ENCODE measurements around the gene TUBA3E. TPM values are rescaled to one million over a fixed set of nuclear protein-coding genes. Genes with fewer than 3 reads are reported as not detected.

TUBA3E gene
- total and polyA plus RNA-seq, 9 of the 15 experiments (the other 6 are each of a cell fraction or from before 2014, with no cell fraction given) = 0.09 to 0.30 (median 0.13) TPM; not detected in 3

DNA sequence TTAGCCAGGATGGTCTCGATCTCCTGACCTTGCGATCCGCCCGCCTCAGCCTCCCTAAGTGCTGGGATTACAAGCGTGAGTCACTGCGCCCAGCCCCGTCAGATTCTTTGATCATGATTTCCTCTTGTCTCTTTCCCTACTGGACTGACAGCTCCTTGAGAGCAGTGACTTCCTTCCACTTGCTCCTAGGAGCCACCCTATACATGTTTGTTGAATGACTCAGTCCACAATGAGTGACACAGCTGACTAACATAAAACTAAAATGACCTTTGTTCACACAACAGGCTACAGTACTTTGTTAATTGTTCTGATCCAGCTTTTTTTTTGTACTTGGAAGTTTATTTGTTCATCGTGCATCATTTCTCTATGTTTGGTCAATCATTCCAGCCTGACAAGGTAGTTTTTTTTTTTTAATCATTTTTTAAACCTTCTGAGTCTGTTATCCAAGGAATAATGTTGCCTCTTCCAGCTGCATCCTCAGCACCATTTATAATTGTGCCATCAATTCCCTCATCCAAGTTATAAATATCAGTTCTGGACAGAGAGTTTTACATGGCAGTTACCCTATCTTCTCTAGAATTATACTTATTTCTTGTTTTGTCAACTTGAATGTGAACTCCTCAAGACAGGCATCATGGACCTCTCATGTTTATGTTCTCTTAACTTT is 42.9 kb upstream of the TUBA3E start (continued):
- TF ChIP-seq FOXP4 (CRISPR knock-in tag; IDR thresholded peaks at IDR 0.05; ENCODE audit: borderline replicate concordance) (no peak), SIX5 (IDR thresholded peaks at IDR 0.05; ENCODE audit: borderline replicate concordance in 1 of 2, insufficient read depth in 1 of 2, low read depth in 1 of 2, low read length in 2 of 2) (no peak), IFI16 (CRISPR knock-in tag; IDR thresholded peaks at IDR 0.05) (no peak), ZNF583 (CRISPR knock-in tag; IDR thresholded peaks at IDR 0.05) (no peak), DPF2 (IDR thresholded peaks at IDR 0.05) (peak; percentile 74), RAD21 (CRISPR knock-in tag; conservative IDR thresholded peaks at IDR 0.05 in 1 of 2, IDR thresholded peaks at IDR 0.05 in 1 of 2) (no peak), ZSCAN29 (IDR thresholded peaks at IDR 0.05) (no peak), JUN (IDR thresholded peaks at IDR 0.05; ENCODE audit: borderline replicate concordance, low read depth, low read length) (0 out of 2 replicates have a peak, but pooled peaks have one; percentile 18), JUN (CRISPR knock-in tag; IDR thresholded peaks at IDR 0.05; ENCODE audit: borderline replicate concordance) (no peak), HMG20A (CRISPR knock-in tag; conservative IDR thresholded peaks at IDR 0.05) (no peak), ZNF449 (CRISPR knock-in tag; IDR thresholded peaks at IDR 0.05) (no peak), MTA1 (IDR thresholded peaks at IDR 0.05; ENCODE audit: borderline replicate concordance) (no peak), SMARCA4 (IDR thresholded peaks at IDR 0.05) (peak; percentile 65), MBD1 (CRISPR knock-in tag; IDR thresholded peaks at IDR 0.05) (no peak), ARID1B (IDR thresholded peaks at IDR 0.05) (peak; percentile 64), GTF2F1 (IDR thresholded peaks at IDR 0.05; ENCODE audit: low read depth, low read length) (no peak)
- TF ChIP-seq, protein P1, sequence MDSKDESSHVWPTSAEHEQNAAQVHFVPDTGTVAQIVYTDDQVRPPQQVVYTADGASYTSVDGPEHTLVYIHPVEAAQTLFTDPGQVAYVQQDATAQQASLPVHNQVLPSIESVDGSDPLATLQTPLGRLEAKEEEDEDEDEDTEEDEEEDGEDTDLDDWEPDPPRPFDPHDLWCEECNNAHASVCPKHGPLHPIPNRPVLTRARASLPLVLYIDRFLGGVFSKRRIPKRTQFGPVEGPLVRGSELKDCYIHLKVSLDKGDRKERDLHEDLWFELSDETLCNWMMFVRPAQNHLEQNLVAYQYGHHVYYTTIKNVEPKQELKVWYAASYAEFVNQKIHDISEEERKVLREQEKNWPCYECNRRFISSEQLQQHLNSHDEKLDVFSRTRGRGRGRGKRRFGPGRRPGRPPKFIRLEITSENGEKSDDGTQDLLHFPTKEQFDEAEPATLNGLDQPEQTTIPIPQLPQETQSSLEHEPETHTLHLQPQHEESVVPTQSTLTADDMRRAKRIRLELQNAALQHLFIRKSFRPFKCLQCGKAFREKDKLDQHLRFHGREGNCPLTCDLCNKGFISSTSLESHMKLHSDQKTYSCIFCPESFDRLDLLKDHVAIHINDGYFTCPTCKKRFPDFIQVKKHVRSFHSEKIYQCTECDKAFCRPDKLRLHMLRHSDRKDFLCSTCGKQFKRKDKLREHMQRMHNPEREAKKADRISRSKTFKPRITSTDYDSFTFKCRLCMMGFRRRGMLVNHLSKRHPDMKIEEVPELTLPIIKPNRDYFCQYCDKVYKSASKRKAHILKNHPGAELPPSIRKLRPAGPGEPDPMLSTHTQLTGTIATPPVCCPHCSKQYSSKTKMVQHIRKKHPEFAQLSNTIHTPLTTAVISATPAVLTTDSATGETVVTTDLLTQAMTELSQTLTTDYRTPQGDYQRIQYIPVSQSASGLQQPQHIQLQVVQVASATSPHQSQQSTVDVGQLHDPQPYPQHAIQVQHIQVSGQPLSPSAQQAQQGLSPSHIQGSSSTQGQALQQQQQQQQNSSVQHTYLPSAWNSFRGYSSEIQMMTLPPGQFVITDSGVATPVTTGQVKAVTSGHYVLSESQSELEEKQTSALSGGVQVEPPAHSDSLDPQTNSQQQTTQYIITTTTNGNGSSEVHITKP (IDR thresholded peaks at IDR 0.05; ENCODE audit: partially characterized antibody) = peak; percentile 71
- TF ChIP-seq, protein P2, sequence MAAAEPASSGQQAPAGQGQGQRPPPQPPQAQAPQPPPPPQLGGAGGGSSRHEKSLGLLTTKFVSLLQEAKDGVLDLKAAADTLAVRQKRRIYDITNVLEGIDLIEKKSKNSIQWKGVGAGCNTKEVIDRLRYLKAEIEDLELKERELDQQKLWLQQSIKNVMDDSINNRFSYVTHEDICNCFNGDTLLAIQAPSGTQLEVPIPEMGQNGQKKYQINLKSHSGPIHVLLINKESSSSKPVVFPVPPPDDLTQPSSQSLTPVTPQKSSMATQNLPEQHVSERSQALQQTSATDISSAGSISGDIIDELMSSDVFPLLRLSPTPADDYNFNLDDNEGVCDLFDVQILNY (CRISPR knock-in tag; IDR thresholded peaks at IDR 0.05) = no peak

Data from K562 (cell line).